Choroid plexus epithelial cell (primary cell): ENCODE data around the gene COL26A1.

Source experiments
- DNase-seq: peaks from one replicate; pipeline ENCODE4 v3.0.0-alpha.2; 2010; ENCODE audit warnings: low read depth
- H3K4me3 ChIP-seq: 2 replicates; pipeline ENCODE4 v1.5.1; 2011; ENCODE audit warnings: low read depth, mild to moderate bottlenecking, control low read depth, low read length, moderate library complexity
- CTCF ChIP-seq: conservative IDR thresholded peaks from 2 replicates; pipeline ENCODE4 v1.5.1; 2011; ENCODE audit warnings: low read depth, mild to moderate bottlenecking, control low read depth, inconsistent platforms, low read length, moderate library complexity

Gene COL26A1

DNA sequence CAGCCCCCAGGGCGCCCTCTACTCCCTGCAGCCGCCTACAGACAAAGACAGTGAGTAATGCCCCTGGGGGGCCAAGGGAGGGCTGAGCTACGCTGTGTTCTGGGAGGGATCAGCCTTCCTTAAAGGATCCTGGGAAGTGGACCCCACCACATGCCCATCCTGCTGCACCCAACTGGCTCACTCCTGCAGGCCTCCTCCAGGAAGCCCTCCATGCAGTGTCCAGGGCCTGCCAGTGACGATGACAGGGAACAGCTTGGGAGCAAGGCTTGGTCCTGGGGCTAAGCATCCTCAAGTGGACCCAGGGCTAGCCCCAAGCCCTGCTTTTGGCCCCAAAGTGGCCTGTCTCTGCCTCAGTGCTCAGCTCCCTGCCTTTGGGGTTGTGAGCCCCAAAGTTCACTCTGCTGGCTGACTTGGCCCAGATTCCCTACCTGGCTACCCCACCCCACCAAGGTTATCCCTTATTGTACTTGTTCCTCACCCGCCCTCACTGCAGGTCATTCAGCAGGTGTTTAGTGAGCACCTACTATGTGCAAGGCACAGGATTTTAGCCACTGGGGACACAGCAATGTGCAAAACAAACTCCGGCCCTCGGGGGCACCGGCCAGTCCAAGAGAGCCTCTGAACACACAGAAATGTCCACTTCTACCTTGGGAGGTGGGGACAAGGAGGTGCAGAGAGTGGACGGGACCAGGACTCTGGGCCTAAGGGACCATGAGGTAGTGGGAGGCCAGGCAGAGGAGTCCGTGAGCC lies 182.9 kb downstream of the COL26A1 start:
- TF ChIP-seq CTCF, result no peak
- DNase-seq, result no peak
- H3K4me3 ChIP-seq, result no peak overlapping the region

GRCh38 chr7:101546308-101546936 lies 183.7 kb downstream of the COL26A1 start:
- DNase-seq, result no peak
- H3K4me3 ChIP-seq, result no peak overlapping the region
- no peak for TF ChIP-seq CTCF

DNA sequence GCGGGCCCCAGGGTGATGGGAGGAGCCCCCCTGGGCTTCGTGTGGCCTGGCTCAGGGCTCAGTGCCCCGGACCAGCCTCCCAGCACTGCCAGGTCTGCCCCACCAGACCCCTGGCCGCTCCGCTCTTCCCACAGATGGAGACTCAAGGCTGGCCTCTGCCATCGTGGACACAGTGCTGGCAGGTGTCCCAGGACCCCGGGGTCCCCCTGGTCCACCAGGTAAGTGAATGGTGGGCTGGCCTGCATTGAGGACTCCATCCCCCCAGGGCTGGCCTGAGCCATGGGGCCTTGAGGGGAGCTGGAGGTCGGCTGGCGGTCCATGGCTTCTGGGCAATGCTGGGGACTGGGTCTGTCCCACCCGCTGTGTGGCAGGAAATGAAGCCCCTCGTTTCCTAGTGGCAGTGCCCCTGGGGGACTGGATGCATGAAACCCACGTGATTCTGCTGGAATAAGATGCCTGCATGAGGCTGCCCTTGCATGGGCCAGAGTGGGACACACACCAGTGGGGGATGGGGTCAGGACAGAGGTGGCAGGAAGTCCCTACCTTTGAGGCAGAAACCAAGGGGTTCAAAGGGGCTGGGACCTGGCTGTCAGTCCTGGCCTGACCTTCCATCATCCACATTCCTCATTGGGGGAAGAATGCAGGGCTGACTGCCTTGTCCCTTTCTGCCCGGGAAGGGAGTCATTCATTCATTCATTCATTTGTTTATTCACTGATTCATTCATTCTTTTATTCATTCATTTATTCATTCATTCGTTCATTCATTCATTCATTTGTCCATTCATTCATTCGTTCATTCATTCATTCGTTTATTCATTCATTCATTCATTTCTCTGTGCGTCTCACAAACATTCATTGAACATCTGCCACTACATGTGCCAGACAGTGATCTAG lies 184.6 kb downstream of the COL26A1 start:
- TF ChIP-seq CTCF, result no peak
- no peak for DNase-seq
- H3K4me3 ChIP-seq, result no peak overlapping the region

DNA sequence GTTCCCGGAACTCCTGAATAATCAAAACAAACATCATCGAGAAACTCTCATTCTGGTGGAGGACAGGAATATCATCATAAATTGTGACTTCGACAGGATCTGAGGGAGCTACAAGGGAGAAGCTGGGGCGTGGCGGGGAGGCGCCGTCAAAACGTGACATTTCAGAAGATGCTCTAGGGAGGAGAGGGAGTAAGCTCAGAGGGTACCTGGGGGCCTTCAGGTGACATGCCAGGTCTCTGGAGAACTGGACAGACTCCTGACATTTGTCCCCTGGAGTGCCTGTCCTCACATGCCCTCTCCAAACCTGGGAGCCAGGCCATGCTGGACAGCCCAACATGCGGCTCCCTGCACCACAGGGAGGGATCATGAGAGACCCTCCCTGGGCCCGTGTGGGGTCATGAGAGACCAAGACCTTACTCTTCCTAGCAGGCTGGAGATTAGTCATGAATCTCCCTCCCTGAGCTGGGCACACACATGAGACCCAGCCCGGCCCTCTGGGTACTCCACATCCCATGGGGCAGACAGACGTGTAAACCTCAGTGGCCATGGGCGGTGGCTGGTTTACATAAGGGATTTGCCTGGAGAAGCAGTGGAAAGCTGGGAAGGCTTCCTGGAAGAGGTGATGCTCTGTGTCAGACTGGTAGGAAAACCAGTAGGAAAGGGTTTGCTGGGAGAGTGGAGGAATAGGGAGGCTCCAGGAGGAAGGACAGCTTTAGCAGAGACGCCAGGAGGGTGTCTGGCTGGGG lies 185.4 kb downstream of the COL26A1 start:
- DNase-seq, result no peak
- TF ChIP-seq CTCF, result no peak
- H3K4me3 ChIP-seq, result no peak overlapping the region

DNA sequence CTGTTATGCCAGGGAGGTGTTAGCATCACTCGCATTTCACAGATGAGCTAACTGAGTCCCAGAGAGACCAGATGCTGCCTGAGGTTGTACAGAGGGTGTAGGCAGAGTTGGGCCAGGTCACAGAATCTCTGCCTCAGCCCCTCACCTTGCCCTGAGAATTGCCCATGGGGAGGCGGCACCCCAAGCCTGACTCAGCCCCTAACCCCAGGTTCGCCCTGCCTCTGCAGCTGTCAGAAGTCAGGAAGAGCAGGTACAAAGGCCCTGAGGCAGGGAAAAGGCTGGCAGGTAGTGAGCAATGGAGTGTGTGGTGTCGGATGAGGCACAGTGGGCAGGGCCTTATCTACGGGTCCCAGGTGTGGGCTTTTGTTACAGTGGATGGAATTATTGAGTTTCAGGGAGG lies 187.1 kb downstream of the COL26A1 start:
- no peak for TF ChIP-seq CTCF
- H3K4me3 ChIP-seq, result no peak overlapping the region
- no peak for DNase-seq

- no peak for DNase-seq
- no peak overlapping the region for H3K4me3 ChIP-seq
- TF ChIP-seq CTCF, result no peak
Observed at GRCh38 chr7:101550641-101551541, 188.2 kb downstream of the COL26A1 start.
